VCaP (cell line): ENCODE measurements around the gene PEX13.
"Not testable (repeated sequence)": the region's sequence is repeated elsewhere in the genome, so short reads cannot be mapped to it uniquely, and the experiment has no call there.

Experiments
- H3K27ac ChIP-seq: fragments of 450-650 bp; 2 replicates; pipeline ENCODE4 v1.5.1; 2017
- CTCF ChIP-seq: fragments of 450-650 bp; conservative IDR thresholded peaks from 2 replicates; pipeline ENCODE4 v1.5.1; 2017; ENCODE audit warnings: mild to moderate bottlenecking, moderate library complexity

The PEX13 gene

DNA sequence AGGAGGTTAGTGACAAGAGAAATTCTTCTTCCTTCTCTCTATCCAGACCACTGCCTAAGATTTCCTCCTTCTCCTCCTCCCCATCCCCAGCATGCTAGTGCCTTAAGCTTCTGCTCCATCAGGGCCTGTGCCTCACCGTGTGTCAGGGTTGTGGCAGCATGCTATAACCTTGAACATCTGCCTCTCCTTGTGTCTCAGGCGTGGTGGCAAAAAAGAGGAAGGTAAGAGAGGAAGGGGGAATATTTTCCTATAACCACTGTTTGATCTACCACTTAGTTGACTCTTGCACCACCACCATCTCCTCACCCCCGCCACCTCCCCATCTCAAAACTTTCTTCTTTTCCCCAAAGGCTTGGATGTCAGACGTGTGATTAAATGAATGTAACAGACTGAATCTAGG lies 38.3 kb upstream of the PEX13 start:
- no peak overlapping the region for H3K27ac ChIP-seq

GRCh38 chr2:60980071-60980815 lies 37.3 kb upstream of the PEX13 start:
- H3K27ac ChIP-seq = no peak overlapping the region
- TF ChIP-seq CTCF = no peak

More for the DNA sequence above, 38.3 kb upstream of the PEX13 start:
- TF ChIP-seq CTCF = no peak

GRCh38 chr2:60982066-60982465 lies 35.5 kb upstream of the PEX13 start:
- H3K27ac ChIP-seq = not testable (repeated sequence)

GRCh38 chr2:60984720-60985119 lies 32.8 kb upstream of the PEX13 start:
- no peak overlapping the region for H3K27ac ChIP-seq
- no peak for TF ChIP-seq CTCF

GRCh38 chr2:60987041-60987440 lies 30.5 kb upstream of the PEX13 start:
- TF ChIP-seq CTCF = no peak
- H3K27ac ChIP-seq = no peak overlapping the region

DNA sequence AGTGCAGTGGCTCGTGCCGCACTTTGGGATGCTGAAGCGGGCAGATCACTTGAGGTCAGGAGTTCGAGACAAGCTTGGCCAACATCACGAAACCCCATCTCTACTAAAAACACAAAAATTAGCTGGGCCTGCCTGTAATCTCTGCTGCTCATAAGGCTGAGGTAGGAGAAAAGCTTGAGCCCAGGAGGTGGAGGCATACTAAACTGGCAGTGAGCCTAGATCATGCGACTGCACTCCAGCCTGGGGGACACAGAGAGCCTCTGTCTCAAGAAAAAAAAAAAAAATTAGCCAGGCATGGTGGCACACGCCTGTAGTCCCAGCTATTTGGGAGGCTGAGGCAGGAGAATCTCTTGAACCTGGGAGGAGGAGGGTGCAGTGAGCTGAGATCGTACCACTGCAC lies 29.9 kb upstream of the PEX13 start:
- H3K27ac ChIP-seq = not testable (repeated sequence)

DNA sequence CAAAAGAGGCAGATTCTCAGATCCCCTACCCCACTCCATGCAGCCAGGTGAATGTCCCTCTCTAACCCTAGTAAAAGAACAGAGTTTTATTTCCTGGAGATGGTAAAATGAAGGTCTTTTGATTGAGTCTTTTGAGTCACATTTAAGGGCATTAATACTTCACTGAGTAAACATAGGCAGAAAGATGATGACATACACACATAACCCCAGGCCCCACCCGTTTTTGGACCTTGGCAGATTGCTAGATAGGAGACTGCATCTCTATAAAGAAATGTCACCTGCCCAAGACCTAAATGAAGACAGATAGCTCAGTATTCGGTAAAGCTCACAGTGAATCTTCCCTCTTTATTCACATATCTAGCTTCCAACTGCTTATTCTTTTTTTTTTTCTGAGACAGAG lies 28.3 kb upstream of the PEX13 start:
- no peak for TF ChIP-seq CTCF
- H3K27ac ChIP-seq = no peak overlapping the region; the same call in 1 of the 2 replicates

DNA sequence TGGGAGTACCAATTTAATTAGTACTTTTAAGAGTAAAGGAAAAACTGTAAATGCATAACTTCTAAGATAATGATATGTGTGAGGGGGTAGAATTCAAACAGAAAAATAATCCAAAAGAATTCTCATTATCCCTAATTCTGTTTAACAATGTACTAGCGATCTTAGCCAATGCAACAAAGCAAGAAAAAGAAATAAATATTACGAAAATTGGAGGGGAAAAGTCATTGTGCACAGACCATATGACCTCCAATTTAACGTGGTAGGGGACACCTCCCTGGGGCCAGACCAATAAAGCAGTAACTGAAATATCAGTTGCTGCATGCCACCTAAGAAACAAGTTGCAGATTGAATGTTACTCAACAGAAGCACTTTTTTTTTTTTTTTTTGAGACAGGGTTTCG lies 25.9 kb upstream of the PEX13 start:
- no peak overlapping the region for H3K27ac ChIP-seq
- no peak for TF ChIP-seq CTCF

DNA sequence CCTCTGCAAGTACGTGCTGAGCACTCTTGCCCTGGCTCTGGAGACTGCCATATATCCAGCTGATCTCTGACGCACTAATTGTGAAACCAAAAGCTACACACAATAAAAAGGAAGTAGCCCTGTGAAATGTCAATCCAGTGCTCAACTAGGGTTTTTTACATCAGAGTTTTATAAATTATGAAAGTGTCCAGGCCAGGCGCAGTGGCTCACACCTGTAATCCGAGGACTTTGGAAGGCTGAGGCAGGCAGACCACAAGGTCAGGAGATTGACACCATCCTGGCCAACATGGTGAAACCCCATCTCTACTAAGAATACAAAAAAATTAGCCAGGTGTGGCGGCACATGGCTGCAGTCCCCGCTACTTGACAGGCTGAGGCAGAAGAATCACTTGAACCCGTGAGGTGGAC lies 24.5 kb upstream of the PEX13 start:
- TF ChIP-seq CTCF = no peak
- no peak overlapping the region for H3K27ac ChIP-seq
